Astrocyte of the spinal cord (primary cell): ENCODE measurements around the gene UBE2K.

Source experiments
- DNase-seq: peaks from one replicate; pipeline ENCODE4 v3.0.0; 2011; ENCODE audit warnings: low read depth, low spot score
- H3K4me3 ChIP-seq: 2 replicates; pipeline ENCODE4 v1.5.1; 2011; ENCODE audit warnings: low read depth, mild to moderate bottlenecking, low read length, moderate library complexity
- CTCF ChIP-seq: IDR thresholded peaks from 2 replicates; pipeline ENCODE4 v1.5.1; 2012; ENCODE audit warnings: low read depth, mild to moderate bottlenecking, low read length, inconsistent platforms
- in situ Hi-C: cut with HindIII; loops from 2 replicates; pipeline ENCODE4 v1.10.0; 2017; ENCODE audit warnings: low sequenced_read_pairs

UBE2K gene

GRCh38 chr4:39814403-39815185 lies 116.7 kb downstream of the UBE2K start:
- DNase-seq, result peak; percentile 17
- in situ Hi-C loops, result no loop called here
- no peak for TF ChIP-seq CTCF
- H3K4me3 ChIP-seq, result no peak overlapping the region

GRCh38 chr4:39818646-39819045 lies 120.7 kb downstream of the UBE2K start:
- DNase-seq, result no peak
- no peak for TF ChIP-seq CTCF
- in situ Hi-C loops, result no loop called here
- H3K4me3 ChIP-seq, result no peak overlapping the region

GRCh38 chr4:39820186-39820585 lies 122.2 kb downstream of the UBE2K start:
- DNase-seq, result no peak
- no peak for TF ChIP-seq CTCF
- in situ Hi-C loops, result no loop called here
- no peak overlapping the region for H3K4me3 ChIP-seq

GRCh38 chr4:39821951-39822350 lies 124.0 kb downstream of the UBE2K start:
- TF ChIP-seq CTCF, result no peak
- in situ Hi-C loops, result no loop called here
- H3K4me3 ChIP-seq, result no peak overlapping the region
- no peak for DNase-seq

GRCh38 chr4:39822662-39823061 lies 124.7 kb downstream of the UBE2K start:
- in situ Hi-C loops, result no loop called here
- no peak for DNase-seq
- TF ChIP-seq CTCF, result no peak
- no peak overlapping the region for H3K4me3 ChIP-seq

- in situ Hi-C loops, result no loop called here
- TF ChIP-seq CTCF, result no peak
- no peak overlapping the region for H3K4me3 ChIP-seq
- DNase-seq, result peak; percentile 39
Observed at GRCh38 chr4:39823191-39823590, 125.3 kb downstream of the UBE2K start.

- TF ChIP-seq CTCF, result no peak
- in situ Hi-C loops, result no loop called here
Observed at GRCh38 chr4:39825090-39825489, 127.2 kb downstream of the UBE2K start.

More at GRCh38 chr4:39825090-39825489, 127.2 kb downstream of the UBE2K start:
- H3K4me3 ChIP-seq, result no peak overlapping the region
- no peak for DNase-seq
